Activated CD4-positive, alpha-beta T cell treated with anti-CD3 and anti-CD28 coated beads, Interleukin-2, Interleukin-4, amounts not matched to agents 100 ng/mL and 50 ng/mL, durations not matched to agents 16 hours and 8 hours (primary cell): Measurements from ENCODE around the gene RTL1.

Experiments used
- DNase-seq: peaks from one replicate; pipeline ENCODE4 v3.0.0-alpha.2; 2020; ENCODE audit warnings: low spot score

The RTL1 gene

GRCh38 chr14:100865682-100866591 lies 37.6 kb downstream of the RTL1 start:
- no peak for DNase-seq

GRCh38 chr14:100864960-100865681 lies 38.4 kb downstream of the RTL1 start:
- DNase-seq: no peak

GRCh38 chr14:100864206-100864605 lies 39.3 kb downstream of the RTL1 start:
- no peak for DNase-seq

GRCh38 chr14:100862793-100863192 lies 40.7 kb downstream of the RTL1 start:
- DNase-seq: no peak

- DNase-seq: no peak
Measured at GRCh38 chr14:100862277-100862676, 41.2 kb downstream of the RTL1 start.

GRCh38 chr14:100861937-100862247 lies 41.6 kb downstream of the RTL1 start:
- no peak for DNase-seq

- no peak for DNase-seq
Measured at GRCh38 chr14:100861188-100861936, 42.2 kb downstream of the RTL1 start.

- no peak for DNase-seq
Measured at GRCh38 chr14:100860556-100861187, 42.9 kb downstream of the RTL1 start.

- DNase-seq: no peak
Measured at GRCh38 chr14:100859781-100860180, 43.7 kb downstream of the RTL1 start.

- no peak for DNase-seq
Measured at GRCh38 chr14:100858838-100859220, 44.7 kb downstream of the RTL1 start.

GRCh38 chr14:100857923-100858837 lies 45.3 kb downstream of the RTL1 start:
- DNase-seq: no peak

- DNase-seq: no peak
Measured at GRCh38 chr14:100857233-100857922, 46.1 kb downstream of the RTL1 start.

- DNase-seq: no peak
Measured at GRCh38 chr14:100856056-100856950, 47.2 kb downstream of the RTL1 start.

GRCh38 chr14:100855256-100855930 lies 48.1 kb downstream of the RTL1 start:
- no peak for DNase-seq

GRCh38 chr14:100854435-100854834 lies 49.1 kb downstream of the RTL1 start:
- DNase-seq: no peak

- no peak for DNase-seq
Measured at GRCh38 chr14:100851946-100852620, 51.4 kb downstream of the RTL1 start.

- DNase-seq: no peak
Measured at GRCh38 chr14:100851586-100851916, 52.0 kb downstream of the RTL1 start.

GRCh38 chr14:100850841-100851585 lies 52.5 kb downstream of the RTL1 start:
- DNase-seq: peak; percentile 83
